ENCODE data around the gene LMTK3.

- no peak for TF ChIP-seq ARNT (IDR thresholded peaks at IDR 0.05)
- no peak for TF ChIP-seq SMC3 (conservative IDR thresholded peaks at IDR 0.05; ENCODE audit: insufficient read depth, low read depth, low read length)
- no peak for TF ChIP-seq RAD21 (CRISPR knock-in tag; conservative IDR thresholded peaks at IDR 0.05 in 1 of 2, IDR thresholded peaks at IDR 0.05 in 1 of 2)
These were observed 17.5 kb upstream of the LMTK3 start for GRCh38 chr19:48529156-48529555.
